ENCODE results near the gene FBXW2.

GRCh38 chr9:120737416-120738165 is 55.6 kb downstream of the FBXW2 start:
- TF ChIP-seq POLR2AphosphoS5 (IDR thresholded peaks at IDR 0.05; ENCODE audit: borderline replicate concordance, low read depth, low read length) = no peak
- no peak for TF ChIP-seq EZH2 (IDR thresholded peaks at IDR 0.05)
- TF ChIP-seq FOXP2 (optimal IDR thresholded peaks at IDR 0.05; ENCODE audit: control extremely low read depth, extremely low read length, insufficient read depth) = no peak
